Raji (cell line): ENCODE data around the gene AKAP8.

Experiments used
- POLR2A ChIP-seq: IDR thresholded peaks from 2 replicates; pipeline ENCODE4 v1.6.1; 2011; ENCODE audit warnings: low read depth, low read length, control low read depth; ENCODE audit not compliant: insufficient read depth

AKAP8 gene

GRCh38 chr19:15418579-15419412, 39.2 kb upstream of the AKAP8 start, which contains the start of gene AKAP8L:
Gene AKAP8L, minus strand, starts transcription at chr19:15418988. Its CDS starts 65 bp downstream, at chr19:15418923.
- peak; percentile 95 for TF ChIP-seq POLR2A

DNA sequence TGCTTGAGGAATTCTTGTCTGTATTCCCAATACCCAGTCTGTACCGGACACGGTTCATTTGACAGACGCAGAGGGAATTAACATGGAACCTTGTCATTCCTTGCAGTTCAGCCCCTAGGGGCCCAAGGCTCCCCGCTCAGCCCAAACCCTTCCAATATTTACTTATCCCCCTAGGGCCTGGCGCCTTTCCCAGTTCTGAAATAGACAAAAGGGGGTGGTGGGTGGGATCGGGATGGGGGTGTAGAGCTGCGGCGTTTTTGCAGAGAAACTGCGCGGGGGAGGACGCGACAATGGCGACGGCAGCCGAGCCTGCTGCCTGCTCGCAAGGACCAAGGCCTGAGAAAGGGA, 38.6 kb upstream of the AKAP8 start:
- TF ChIP-seq POLR2A: no peak

DNA sequence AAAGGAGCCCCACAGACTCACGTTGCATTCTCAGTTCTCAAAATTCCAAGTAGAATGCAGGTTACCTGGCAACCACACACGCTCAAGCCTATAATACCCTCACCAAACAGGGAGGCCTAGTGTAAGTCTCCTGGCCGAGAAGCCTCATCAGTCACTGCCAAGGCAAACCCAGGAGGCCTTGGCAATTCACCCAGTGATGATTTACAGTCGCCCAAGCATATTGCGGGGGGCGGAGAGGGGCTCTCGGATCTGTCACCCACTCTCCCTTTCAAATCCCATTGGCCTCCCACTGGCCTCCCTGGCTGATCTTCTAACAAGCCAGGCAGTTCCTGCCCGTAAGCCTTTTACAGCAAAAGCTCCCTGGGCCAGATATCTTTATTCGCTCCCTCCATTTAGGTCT, 38.1 kb upstream of the AKAP8 start:
- no peak for TF ChIP-seq POLR2A

GRCh38 chr19:15412832-15413231, 33.2 kb upstream of the AKAP8 start:
- no peak for TF ChIP-seq POLR2A

- TF ChIP-seq POLR2A: no peak
Measured at GRCh38 chr19:15404780-15405211, 25.2 kb upstream of the AKAP8 start.

GRCh38 chr19:15404097-15404779, 24.7 kb upstream of the AKAP8 start:
- no peak for TF ChIP-seq POLR2A

DNA sequence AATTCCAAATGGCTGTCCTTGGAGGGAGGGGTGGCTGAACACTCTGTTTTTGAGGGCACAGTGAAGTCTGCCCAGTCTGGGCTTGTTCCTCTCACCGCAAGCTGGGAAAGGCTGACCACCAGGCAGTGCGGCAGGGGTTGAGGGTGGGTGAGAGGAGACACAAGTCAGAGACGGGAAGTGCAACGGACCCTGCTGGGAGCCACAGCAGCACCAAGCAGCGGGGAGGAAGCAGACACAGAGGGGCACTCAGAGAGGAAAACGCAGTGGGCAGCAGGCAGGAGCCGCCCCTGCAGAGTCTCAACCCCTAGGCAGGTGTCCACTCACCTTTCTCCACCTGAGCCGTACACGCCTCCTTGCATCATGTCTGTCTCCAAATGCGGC, 23.6 kb upstream of the AKAP8 start:
- no peak for TF ChIP-seq POLR2A

DNA sequence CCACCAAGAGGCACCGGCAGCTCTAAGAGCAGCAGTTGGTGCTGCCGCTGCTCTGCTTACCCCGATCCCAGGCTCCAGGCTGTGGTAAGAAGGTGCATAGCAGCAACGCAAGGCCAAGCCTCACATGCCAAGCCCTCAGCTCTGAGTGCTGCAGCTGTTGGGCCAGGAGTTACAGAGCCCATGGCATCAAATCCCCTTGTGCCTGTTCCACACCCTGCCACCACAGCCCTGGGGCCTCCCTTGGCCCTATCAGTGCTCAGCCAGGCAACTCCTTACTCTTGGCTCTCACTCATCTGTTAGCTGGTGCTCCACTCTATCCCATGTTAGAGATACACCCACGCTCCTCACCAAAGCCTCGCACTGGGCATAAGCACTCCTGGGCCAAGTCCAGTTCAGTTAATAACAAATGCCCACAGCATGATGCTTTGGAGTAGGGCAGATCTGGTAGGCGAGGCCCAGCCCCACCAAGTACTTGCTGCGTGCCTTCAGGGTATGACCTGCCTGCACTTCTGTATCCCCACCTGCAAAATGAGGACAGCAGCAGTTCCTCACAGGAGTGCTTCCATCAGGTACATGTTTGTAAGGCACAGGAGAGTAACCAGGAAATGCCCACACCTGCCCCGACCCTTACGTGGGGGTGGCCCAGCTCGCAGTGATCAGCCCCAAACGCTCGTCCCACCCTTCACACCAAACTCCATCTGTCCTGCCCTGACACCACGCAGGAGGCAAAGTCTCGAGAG, 23.0 kb upstream of the AKAP8 start:
- TF ChIP-seq POLR2A: no peak

GRCh38 chr19:15401397-15401710, 21.8 kb upstream of the AKAP8 start:
- no peak for TF ChIP-seq POLR2A

DNA sequence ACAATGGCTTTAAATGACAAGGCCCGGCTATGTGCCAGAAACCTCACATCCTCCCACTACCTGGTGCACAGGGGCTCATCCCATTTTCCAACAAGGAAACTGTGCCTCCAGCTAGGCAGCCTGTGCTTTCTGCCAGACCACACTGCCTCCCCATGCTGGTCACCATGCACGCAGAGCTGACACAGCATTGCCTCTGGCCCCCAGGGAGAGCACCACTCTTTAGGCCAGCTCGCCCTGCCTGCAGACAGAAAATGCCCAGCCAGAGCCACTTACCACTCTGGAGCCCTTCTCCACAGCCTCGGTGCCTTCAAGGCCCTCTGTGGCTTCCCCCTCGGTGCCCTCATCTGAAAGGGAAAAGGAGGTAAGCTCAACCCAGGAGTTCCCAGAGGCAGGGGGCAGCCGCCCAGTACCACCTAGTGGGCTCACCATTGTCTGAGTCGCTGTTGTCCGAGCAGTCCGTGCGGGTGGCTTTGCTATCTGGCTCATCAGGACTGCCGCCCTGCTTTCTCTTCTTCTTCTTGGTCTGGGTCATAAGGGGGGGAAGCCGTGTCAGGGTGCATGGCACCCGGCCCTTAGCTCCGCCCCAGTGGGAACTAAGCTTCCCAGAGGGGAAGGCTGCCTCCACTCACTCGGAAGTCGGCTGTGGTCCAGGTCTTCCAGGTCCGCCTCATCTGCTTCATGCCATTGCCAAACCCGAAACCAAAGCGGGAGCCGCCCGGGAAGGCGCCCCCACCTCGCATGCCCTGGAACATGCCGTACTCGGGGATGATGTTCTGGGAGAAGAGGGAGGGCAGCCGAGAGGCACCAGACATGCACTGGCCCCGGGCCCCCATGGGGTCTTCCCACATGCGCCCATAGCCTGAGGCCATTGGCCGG, 21.2 kb upstream of the AKAP8 start:
- TF ChIP-seq POLR2A: no peak

DNA sequence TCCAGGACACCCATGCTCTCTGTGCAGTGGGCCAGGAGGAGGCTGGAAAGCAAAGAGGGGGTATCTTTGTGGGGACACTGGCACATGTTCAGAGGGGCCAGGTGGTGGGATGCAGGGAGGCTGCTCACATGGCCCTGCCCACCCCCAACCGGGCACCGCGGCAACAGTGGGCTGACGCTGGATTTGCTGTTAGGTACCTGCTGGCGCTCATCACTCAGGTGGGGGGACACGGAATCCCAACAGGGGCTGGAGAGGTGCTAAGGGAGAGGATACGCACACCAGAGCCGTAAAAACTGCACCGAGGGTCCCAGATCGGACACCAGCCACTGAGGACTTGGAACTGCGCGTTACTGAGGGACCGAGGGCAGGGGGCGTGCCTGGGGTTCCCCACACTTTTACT, 20.0 kb upstream of the AKAP8 start:
- no peak for TF ChIP-seq POLR2A

DNA sequence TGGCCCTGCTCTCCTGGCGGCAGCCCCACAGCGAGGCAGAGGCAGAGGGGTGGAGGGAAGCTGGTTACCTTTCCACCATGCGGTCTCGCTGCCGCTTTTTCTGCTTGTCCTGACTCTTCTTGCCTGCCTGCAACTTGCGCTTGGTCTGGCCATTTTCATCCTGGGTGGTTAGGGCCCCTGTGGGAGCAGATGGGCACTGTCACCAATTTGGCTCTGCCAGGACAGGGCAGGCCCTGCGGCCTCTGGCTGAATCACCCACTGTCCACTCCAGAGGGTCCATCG, 19.6 kb upstream of the AKAP8 start:
- TF ChIP-seq POLR2A: no peak

- no peak for TF ChIP-seq POLR2A
Measured at GRCh38 chr19:15398501-15399233, 19.1 kb upstream of the AKAP8 start.

- no peak for TF ChIP-seq POLR2A
Measured at GRCh38 chr19:15397782-15398181, 18.2 kb upstream of the AKAP8 start.
